GM10266 (cell line): ENCODE data around the gene PLXNA4.

ENCODE experiments used
- DNase-seq: peaks from one replicate; pipeline ENCODE4 v3.0.0; 2012; ENCODE audit errors: extremely low spot score
- CTCF ChIP-seq: IDR thresholded peaks from 2 replicates; pipeline ENCODE4 v1.5.1; 2012; ENCODE audit warnings: mild to moderate bottlenecking, low read depth; ENCODE audit not compliant: control insufficient read depth, insufficient read depth; ENCODE audit errors: missing control alignments

Gene PLXNA4

GRCh38 chr7:132590162-132590561, 13.9 kb upstream of the PLXNA4 start:
- no peak for DNase-seq
- no peak for TF ChIP-seq CTCF

- no peak for TF ChIP-seq CTCF
- no peak for DNase-seq
These were observed 12.3 kb upstream of the PLXNA4 start for GRCh38 chr7:132588596-132588995.

DNA sequence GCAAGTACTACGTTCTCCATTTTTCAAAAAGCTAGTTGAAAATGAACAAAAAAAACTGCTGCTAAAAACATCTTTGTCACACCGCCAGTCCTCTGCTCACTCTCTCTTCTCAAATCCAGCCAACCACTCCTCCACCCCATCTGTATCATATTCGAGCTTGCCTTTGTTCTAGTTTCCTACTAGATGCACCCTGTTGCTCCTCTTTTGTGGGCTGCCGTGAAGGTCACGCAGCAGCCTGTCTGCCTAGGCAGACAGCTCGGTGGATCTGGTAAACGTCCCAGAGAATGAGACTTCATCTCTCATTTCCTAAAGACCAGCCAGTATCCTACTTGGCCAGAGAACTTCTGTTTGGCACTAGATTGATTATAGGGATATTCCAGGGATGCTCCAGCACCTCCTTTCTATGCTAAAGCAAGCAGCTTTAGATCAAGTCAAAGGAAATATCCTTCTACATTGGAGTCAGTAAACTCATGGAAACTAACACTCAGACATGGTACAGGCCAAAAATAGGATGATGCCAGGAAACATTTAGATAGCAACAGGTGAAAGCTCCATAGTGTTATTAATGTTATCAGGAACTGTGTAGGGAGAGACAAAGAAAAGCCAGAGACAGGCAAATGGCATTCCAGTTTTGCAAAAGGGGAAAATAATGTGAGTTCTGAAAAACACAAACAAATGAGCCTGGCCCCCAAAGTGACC, 8.7 kb upstream of the PLXNA4 start:
- TF ChIP-seq CTCF: no peak
- no peak for DNase-seq

- no peak for DNase-seq
- no peak for TF ChIP-seq CTCF
These were observed 5.2 kb upstream of the PLXNA4 start for GRCh38 chr7:132581431-132581830.

GRCh38 chr7:132580717-132581285, 4.5 kb upstream of the PLXNA4 start:
- TF ChIP-seq CTCF: peak; percentile 83
- DNase-seq: peak; percentile 77

DNA sequence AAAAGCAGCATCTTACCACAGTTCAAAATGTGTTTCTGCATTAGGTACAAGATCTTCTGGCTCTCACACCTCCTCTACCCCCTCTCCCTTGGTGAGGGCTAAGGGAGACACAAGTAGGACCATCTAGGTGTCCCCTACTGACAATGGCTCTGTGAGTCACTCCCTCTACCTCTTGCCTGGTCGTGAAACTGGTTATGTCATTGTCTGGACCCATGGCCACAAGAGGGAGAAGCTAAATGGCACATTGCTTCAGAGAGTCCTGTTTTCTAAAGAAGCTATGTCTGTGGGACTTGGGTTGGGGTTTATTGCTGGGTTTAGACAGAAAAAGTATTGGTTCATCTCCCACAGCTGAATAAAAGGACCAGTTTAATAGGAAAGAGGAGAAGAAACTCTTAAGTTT, 4.0 kb upstream of the PLXNA4 start:
- no peak for TF ChIP-seq CTCF
- no peak for DNase-seq

DNA sequence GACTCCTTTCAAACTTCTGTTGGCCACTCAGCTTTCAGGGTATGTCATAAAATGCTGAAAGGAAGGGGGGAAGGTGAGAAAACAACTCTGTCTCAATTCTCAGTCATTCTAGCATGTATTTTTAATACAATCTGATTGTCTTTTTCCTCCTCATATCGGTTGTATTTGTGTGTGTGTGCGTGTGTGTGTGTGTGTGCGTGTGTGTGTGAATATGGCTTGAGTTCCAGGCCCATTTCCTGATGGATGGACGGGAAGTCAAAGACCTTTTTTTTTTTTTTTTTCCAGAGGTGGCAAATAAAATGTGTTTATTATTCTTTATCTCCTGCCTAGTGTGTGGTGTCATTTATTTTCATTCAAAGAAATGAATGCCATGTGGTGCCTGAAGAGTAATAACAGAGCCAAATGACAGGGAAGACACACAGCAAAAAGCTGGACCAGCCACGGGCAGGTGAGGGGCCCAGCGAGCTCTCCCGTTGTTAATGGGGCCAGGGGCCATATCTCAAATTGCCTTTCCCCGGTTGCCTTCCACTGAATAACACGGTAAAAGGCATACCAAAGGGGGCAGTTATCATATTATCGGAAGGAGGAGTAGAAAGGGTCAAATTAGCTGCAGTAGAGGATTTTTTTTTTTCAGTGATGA, 3.1 kb upstream of the PLXNA4 start:
- TF ChIP-seq CTCF: no peak
- DNase-seq: no peak
